ENCODE data around the gene ASCC3.

The ASCC3 gene

DNA sequence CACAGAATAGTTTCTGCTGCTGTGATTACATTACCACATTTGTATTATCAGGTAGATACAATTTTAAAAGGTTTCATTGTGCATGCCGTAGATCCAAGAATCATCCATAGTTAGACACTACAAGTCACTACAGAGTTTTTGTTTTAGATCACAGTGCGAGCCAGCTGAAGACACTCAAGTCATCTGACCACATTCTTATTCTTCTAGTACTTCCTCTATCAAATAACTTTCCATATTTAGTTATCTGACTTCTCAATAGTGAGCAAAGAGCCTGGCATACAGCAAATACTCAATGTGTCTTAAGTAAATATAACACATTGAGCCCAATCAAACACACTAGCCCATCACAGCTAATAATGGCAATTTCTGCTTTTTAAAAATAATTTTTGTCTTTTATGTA is 195.4 kb downstream of the ASCC3 start:
- TF ChIP-seq, protein P1, sequence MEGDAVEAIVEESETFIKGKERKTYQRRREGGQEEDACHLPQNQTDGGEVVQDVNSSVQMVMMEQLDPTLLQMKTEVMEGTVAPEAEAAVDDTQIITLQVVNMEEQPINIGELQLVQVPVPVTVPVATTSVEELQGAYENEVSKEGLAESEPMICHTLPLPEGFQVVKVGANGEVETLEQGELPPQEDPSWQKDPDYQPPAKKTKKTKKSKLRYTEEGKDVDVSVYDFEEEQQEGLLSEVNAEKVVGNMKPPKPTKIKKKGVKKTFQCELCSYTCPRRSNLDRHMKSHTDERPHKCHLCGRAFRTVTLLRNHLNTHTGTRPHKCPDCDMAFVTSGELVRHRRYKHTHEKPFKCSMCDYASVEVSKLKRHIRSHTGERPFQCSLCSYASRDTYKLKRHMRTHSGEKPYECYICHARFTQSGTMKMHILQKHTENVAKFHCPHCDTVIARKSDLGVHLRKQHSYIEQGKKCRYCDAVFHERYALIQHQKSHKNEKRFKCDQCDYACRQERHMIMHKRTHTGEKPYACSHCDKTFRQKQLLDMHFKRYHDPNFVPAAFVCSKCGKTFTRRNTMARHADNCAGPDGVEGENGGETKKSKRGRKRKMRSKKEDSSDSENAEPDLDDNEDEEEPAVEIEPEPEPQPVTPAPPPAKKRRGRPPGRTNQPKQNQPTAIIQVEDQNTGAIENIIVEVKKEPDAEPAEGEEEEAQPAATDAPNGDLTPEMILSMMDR (IDR thresholded peaks at IDR 0.05; ENCODE audit: low read depth, low read length), result no peak
- no peak overlapping the region for H3K4me3 ChIP-seq (ENCODE audit: low read depth, low read length)

DNA sequence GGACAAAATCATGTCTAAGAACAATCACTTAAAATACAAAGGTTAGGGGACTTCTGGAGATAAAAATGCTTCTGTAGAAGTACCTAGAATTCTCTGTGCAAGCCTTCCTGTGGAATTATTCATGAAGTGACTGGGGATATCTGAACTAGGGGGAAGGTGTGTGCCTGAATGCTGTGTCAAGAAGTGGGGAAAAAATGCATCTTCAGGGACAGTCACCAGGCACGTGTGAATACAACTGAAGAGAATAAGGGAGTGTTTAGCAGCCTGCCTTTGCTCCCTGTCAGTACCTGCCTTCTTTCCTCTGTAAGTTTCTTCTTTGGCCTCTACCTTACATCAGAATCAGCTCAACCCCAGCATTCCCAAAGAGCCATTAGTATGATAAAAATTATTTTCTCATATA is 201.0 kb downstream of the ASCC3 start:
- H3K4me3 ChIP-seq (ENCODE audit: low read depth, low read length), result no peak overlapping the region
- TF ChIP-seq, protein P1 (IDR thresholded peaks at IDR 0.05; ENCODE audit: low read depth, low read length), result no peak

DNA sequence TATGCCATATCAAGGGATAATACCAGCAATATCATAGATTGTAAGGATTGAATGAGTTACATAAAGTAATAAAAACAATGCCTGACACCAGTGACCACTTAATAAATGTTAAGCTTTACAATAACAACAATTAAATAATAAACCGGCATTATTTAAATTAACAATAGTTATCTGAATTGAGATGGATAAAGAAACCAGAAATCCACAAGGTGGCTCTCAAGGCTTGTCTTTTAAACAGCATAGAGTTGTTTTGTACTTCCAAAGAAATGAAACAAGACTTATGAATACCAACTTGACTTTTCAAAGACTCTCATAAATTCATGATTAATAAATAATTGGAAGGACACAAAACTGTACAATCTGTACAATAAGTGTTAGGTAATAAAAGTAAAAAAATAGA is 203.1 kb downstream of the ASCC3 start:
- TF ChIP-seq, protein P1 (IDR thresholded peaks at IDR 0.05; ENCODE audit: low read depth, low read length), result no peak
- H3K4me3 ChIP-seq (ENCODE audit: low read depth, low read length), result no peak overlapping the region

DNA sequence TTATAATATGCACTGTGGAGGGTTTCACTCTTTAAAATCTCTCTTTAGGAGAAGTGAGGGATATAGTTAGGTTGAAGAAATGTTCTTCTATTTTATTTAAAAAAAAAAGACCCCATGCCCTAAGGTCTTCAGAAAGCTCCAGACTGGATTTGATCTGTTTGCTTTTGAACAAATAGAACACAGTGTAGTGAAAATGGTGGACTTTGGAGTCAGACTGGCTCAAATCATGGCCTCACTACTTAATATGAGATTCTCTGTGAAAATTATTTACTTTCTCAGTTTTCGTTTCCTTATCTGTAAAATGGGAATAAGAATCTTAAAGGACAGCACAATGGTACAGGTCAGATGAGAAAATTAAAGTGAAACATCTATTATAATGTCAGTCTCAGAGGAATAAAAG is 203.9 kb downstream of the ASCC3 start:
- no peak overlapping the region for H3K4me3 ChIP-seq (ENCODE audit: low read depth, low read length)
- TF ChIP-seq, protein P1 (IDR thresholded peaks at IDR 0.05; ENCODE audit: low read depth, low read length), result no peak

DNA sequence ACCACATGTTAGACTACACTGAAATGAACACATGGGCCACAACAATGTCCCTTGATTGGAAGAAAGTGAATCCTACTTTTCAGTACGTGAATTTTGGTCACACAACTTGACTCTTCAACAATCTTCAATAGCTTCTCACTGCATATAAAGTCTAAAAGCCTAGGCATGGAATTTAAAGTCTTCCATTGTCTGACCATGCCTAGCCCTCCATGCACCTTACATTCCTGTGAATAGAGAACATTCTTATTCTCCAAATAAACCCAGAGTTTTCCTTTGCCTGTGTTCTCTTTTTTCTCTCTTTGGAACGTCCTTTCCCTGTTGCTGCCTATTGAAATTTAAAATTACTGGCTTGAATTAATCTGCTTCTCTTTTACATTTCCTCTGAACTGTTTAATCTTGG is 207.5 kb downstream of the ASCC3 start:
- H3K4me3 ChIP-seq (ENCODE audit: low read depth, low read length), result no peak overlapping the region
- TF ChIP-seq, protein P1 (IDR thresholded peaks at IDR 0.05; ENCODE audit: low read depth, low read length), result no peak

DNA sequence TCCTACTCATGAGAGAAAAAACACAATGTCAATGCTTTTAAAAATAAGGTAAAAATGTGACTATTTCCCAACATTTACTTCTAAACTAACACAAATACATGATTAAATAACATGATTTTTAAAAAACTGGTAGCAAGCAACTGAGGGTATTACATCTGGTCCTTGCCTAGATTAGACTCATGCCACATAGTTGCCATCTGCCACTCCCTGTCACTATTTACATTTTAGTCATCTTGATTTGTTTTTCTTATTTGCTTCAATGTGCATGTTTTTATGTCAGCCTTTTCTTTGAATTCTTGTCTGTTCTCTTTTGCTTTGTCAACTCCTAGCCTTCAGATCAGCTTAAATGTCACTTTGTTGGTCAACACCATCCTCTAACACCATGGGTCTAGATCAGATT is 209.4 kb downstream of the ASCC3 start:
- TF ChIP-seq, protein P1 (IDR thresholded peaks at IDR 0.05; ENCODE audit: low read depth, low read length), result no peak
- no peak overlapping the region for H3K4me3 ChIP-seq (ENCODE audit: low read depth, low read length)

DNA sequence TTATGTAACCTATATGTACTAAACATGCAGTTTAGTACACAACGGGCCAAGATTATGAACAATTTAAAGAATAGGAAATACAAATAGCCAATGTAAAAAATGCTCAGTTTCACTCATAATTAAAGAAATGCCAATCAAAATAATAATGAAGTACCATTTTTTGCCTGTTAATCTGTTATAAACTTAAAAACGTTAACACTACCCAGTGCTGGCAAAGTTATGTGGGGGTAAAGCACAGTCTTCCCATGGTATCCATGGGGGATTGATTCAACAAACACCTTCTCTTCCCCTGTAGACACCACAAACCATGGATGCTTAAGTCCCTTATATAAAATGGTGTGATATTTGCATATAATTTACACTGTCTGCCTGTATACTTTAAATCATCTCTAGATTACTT is 211.1 kb downstream of the ASCC3 start:
- TF ChIP-seq, protein P1 (IDR thresholded peaks at IDR 0.05; ENCODE audit: low read depth, low read length), result no peak
- H3K4me3 ChIP-seq (ENCODE audit: low read depth, low read length), result no peak overlapping the region

All from WI38 (cell line).